Upper lobe of right lung (tissue), 1 donor: Measurements from ENCODE around the gene RPS6KA3. TPM values are rescaled to one million over a fixed set of nuclear protein-coding genes. Genes with fewer than 3 reads are reported as not detected.
A peak's percentile ranks its signal among the peaks of the same experiment; 100 is the strongest.

Experiments used
- ATAC-seq: fragments of 200-7000 bp; cut with Tn5 transposase; one replicate; pipeline ENCODE4 v1.9.1; 2020; ENCODE audit warnings: mild to moderate bottlenecking, moderate library complexity
- DNase-seq: peaks from one replicate; pipeline ENCODE4 v3.0.0-alpha.2; 2020
- H3K27ac ChIP-seq: fragments of 200-600 bp; one replicate; pipeline ENCODE4 v1.8.0; 2022
- H3K27me3 ChIP-seq: fragments of 200-600 bp; one replicate; pipeline ENCODE4 v1.8.0; 2022; ENCODE audit warnings: mild to moderate bottlenecking
- H3K36me3 ChIP-seq: fragments of 200-600 bp; one replicate; pipeline ENCODE4 v1.8.0; 2022
- H3K4me1 ChIP-seq: fragments of 200-600 bp; one replicate; pipeline ENCODE4 v1.8.0; 2022
- H3K4me3 ChIP-seq: fragments of 200-600 bp; one replicate; pipeline ENCODE4 v1.8.0; 2022; ENCODE audit warnings: mild to moderate bottlenecking
- H3K9me3 ChIP-seq: fragments of 200-600 bp; one replicate; pipeline ENCODE4 v1.8.0; 2022
- CTCF ChIP-seq: fragments of 200-600 bp; IDR thresholded peaks from one replicate; pipeline ENCODE4 v1.8.0; 2022; ENCODE audit warnings: antibody characterized with exemption
- intact Hi-C: fragments of 100-400 bp; cut with DNase I; formaldehyde crosslinking; loops from one replicate; pipeline ENCODE4 v1.11.0; 2022
- total RNA-seq: library from RNA; stranded (reverse); fragmentation: NEBNext Ultra II Directional; extraction: Animal tissue kit (Norgen Biotek cat#: 25700); gene quantifications from one replicate; pipeline ENCODE4 v1.2.1, GENCODE V29; 2021
- donor health status: DM: no; HTN: yes; CAD: no; lungs with severe emphysema.

Gene RPS6KA3
- total RNA-seq, 1 donor from 2014 or later: 70.5 TPM

DNA sequence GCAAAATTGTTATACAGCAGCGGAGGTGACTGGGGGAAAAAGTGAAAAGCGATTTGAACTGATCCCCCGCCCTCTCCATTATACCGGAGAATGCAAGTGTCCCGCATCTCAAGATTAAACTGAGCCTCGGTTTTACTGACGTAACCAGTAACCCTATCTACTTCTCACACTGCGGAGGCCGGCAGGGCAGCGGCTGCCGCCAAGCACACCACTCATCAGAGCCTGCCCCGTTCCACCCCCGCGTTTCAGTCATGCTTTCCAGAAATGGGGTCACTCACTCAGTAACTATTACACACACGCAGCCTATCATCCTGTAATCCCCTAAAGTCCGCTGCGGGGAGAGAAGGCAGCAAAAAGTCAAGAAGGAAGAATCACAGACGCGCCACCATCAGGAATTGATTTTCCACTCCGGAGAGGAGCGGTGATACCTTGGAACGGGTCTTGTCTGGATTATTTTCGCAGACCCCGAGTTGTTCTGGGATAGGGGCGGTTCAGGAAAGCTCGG is 1.4 kb downstream of the RPS6KA3 start:
- peak; percentile 55 for ATAC-seq
- intact Hi-C loops: no loop called here

DNA sequence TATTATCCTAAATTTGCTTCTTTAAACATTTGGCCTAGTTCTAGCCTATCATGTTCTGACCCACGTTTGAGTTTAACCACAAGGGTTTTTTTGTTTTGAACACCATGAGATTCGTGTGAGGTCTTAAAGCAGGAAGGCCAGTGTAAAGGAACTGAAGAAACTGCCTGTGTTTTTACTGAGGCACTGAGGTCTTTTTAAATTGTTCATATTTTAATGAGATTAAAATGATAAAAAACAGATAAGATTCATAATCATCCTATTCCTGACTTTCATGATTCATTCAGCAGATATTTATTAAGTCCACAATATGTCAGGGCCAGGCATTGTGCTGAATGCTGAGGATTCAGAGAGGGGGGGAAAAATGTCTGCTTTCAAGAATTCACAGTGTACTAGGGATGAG is 3.2 kb downstream of the RPS6KA3 start:
- Histone ChIP-seq H3K9me3 (no peaks in the 10 kb centered on the region), H3K4me1 (peaks cover 24% of the 10 kb centered on the region), H3K27me3 (no peaks in the 10 kb centered on the region), H3K36me3 (no peaks in the 10 kb centered on the region), H3K27ac (no peak overlapping the region), H3K4me3 (no peak overlapping the region)
- no peak for ATAC-seq
- no peak for TF ChIP-seq CTCF
- no peak for DNase-seq
- intact Hi-C loops: no loop called here

More for the DNA sequence above, 1.4 kb downstream of the RPS6KA3 start:
- H3K27me3 ChIP-seq: no peaks in the 10 kb centered on the region
- H3K4me3 ChIP-seq: peak overlapping the region; percentile 60
- H3K9me3 ChIP-seq: no peaks in the 10 kb centered on the region
- TF ChIP-seq CTCF: no peak
- H3K36me3 ChIP-seq: no peaks in the 10 kb centered on the region
- DNase-seq: peak; percentile 82
- H3K4me1 ChIP-seq: peaks cover 21% of the 10 kb centered on the region
- peak overlapping the region; percentile 81 for H3K27ac ChIP-seq

GRCh38 chrX:20260885-20261284 is 5.8 kb downstream of the RPS6KA3 start:
- ATAC-seq (no peak), DNase-seq (no peak)
- intact Hi-C loops: no loop called here
- H3K9me3 ChIP-seq: no peaks in the 10 kb centered on the region
- no peak overlapping the region for H3K27ac ChIP-seq
- no peak overlapping the region for H3K4me3 ChIP-seq
- no peak for TF ChIP-seq CTCF
- H3K4me1 ChIP-seq: peaks cover 24% of the 10 kb centered on the region
- no peaks in the 10 kb centered on the region for H3K36me3 ChIP-seq
- H3K27me3 ChIP-seq: no peaks in the 10 kb centered on the region

- no peaks in the 10 kb centered on the region for H3K27me3 ChIP-seq
- H3K27ac ChIP-seq: no peak overlapping the region
- no peaks in the 10 kb centered on the region for H3K36me3 ChIP-seq
- no peaks in the 10 kb centered on the region for H3K4me1 ChIP-seq
- H3K9me3 ChIP-seq: no peaks in the 10 kb centered on the region
- ATAC-seq (no peak), DNase-seq (no peak)
- H3K4me3 ChIP-seq: no peak overlapping the region
- no peak for TF ChIP-seq CTCF
- intact Hi-C loops: no loop called here
Measured at GRCh38 chrX:20254712-20255299, 11.9 kb downstream of the RPS6KA3 start.

DNA sequence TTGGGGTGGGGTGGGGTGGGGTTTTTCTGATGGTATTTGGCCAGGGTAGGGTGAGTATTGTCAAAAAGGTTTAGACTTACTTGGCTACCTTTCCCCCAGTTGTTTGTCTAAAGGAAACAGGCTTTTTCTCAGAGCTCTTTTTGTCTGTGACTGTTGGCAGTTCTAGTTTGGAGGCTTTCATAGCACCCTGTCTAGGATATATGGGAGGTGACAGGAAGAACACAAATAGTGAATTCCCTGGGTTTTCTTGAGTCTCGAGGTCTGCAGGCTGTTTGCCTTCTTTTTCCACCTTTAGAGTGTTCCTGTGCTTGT is 13.5 kb downstream of the RPS6KA3 start:
- no peaks in the 10 kb centered on the region for H3K27me3 ChIP-seq
- no peak overlapping the region for H3K4me3 ChIP-seq
- no peaks in the 10 kb centered on the region for H3K9me3 ChIP-seq
- no peaks in the 10 kb centered on the region for H3K36me3 ChIP-seq
- H3K27ac ChIP-seq: no peak overlapping the region
- no peak for TF ChIP-seq CTCF
- H3K4me1 ChIP-seq: no peaks in the 10 kb centered on the region
- DNase-seq (no peak), ATAC-seq (no peak)
- intact Hi-C loops: no loop called here
